HepG2 (cell line): Measurements from ENCODE around the gene HAT1. TPM values are rescaled to one million over a fixed set of nuclear protein-coding genes. Genes with fewer than 3 reads are reported as not detected.

Experiments used
- HCFC1 ChIP-seq: fragments of 150-350 bp; IDR thresholded peaks from 2 replicates; pipeline ENCODE4 v1.6.1; 2014; ENCODE audit warnings: low read depth, low read length
- MTF2 ChIP-seq: sonication (generic); formaldehyde crosslinking; IDR thresholded peaks from 2 replicates; pipeline ENCODE4 v1.5.0; 2020; ENCODE audit warnings: missing genetic modification reagents, borderline replicate concordance
- NR2C2 ChIP-seq: sonication (generic); formaldehyde crosslinking; IDR thresholded peaks from 2 replicates; pipeline ENCODE4 v1.4.0; 2020; ENCODE audit warnings: missing genetic modification reagents, mild to moderate bottlenecking, moderate library complexity, borderline replicate concordance
- PHF20 ChIP-seq: sonication (generic); formaldehyde crosslinking; IDR thresholded peaks from 2 replicates; pipeline ENCODE4 v1.5.0; 2020; ENCODE audit warnings: mild to moderate bottlenecking, missing genetic modification reagents
- RBFOX2 ChIP-seq: fragments of 200-400 bp; formaldehyde crosslinking; IDR thresholded peaks from 2 replicates; pipeline ENCODE4 v1.6.1; 2017; ENCODE audit warnings: low read depth, mild to moderate bottlenecking, low read length
- RXRA ChIP-seq: sonication (generic); formaldehyde crosslinking; IDR thresholded peaks from 2 replicates; pipeline ENCODE4 v1.5.1; 2020; ENCODE audit warnings: missing genetic modification reagents
- SKI ChIP-seq: fragments of 450-650 bp; IDR thresholded peaks from one replicate; pipeline ENCODE4 v1.6.1; 2018; ENCODE audit warnings: mild to moderate bottlenecking; ENCODE audit not compliant: partially characterized antibody
- SOX5 ChIP-seq: IDR thresholded peaks from 2 replicates; pipeline ENCODE4 v1.6.1; 2016; ENCODE audit warnings: borderline replicate concordance
- TCF7 ChIP-seq: sonication (generic); IDR thresholded peaks from 2 replicates; pipeline ENCODE4 v1.6.1; 2016; ENCODE audit warnings: antibody characterized with exemption, low read depth
- ZNF160 ChIP-seq: sonication (generic); formaldehyde crosslinking; IDR thresholded peaks from 2 replicates; pipeline ENCODE4 v1.8.0; 2022; ENCODE audit warnings: mild to moderate bottlenecking, inconsistent platforms, missing genetic modification reagents
- ZNF326 ChIP-seq: sonication (generic); formaldehyde crosslinking; IDR thresholded peaks from 2 replicates; pipeline ENCODE4 v1.4.0; 2020; ENCODE audit warnings: missing genetic modification reagents, borderline replicate concordance
- ZNF331 ChIP-seq: sonication (generic); formaldehyde crosslinking; IDR thresholded peaks from 2 replicates; pipeline ENCODE4 v1.4.0; 2020; ENCODE audit warnings: missing genetic modification reagents
- ZNF773 ChIP-seq: sonication (generic); formaldehyde crosslinking; IDR thresholded peaks from 2 replicates; pipeline ENCODE4 v1.4.0; 2020; ENCODE audit warnings: missing genetic modification reagents, borderline replicate concordance
- ZNF841 ChIP-seq: sonication (generic); formaldehyde crosslinking; IDR thresholded peaks from 2 replicates; pipeline ENCODE4 v1.8.1; 2023; ENCODE audit warnings: missing genetic modification reagents, borderline replicate concordance
- polyA plus RNA-seq, 8 experiments: library from polyadenylated mRNA; depleted of rRNA in 3 of 8; stranded (reverse) in 7 of 8; unstranded in 1 of 8; fragments of >200 nt; fragmentation: Illumina TruSeq in 4 of 8; extraction: Trizol in 4 of 8; gene quantifications; 2 replicates each; pipeline versions ENCODE4 v1.2.1 to v1.2.3, GENCODE V29; 2011 to 2016; ENCODE audit warnings: low read depth in 4 of 8, missing spikeins in 1 of 8, mixed read lengths in 1 of 8; ENCODE audit not compliant: insufficient read depth in 1 of 8
- total RNA-seq, 5 experiments: library from RNA; depleted of rRNA; stranded (reverse); fragments of >200 nt; fragmentation: Illumina TruSeq; extraction: Trizol; gene quantifications; 2 replicates each; pipeline ENCODE4 v1.2.3, GENCODE V29; 2016; ENCODE audit warnings: low read depth in 1 of 5
- TF ChIP-seq, protein P1 (sequence below): sonication (generic); formaldehyde crosslinking; IDR thresholded peaks from 2 replicates; pipeline ENCODE4 v1.4.0; 2020; ENCODE audit warnings: missing genetic modification reagents
- TF ChIP-seq, protein P2 (sequence below): sonication (generic); formaldehyde crosslinking; IDR thresholded peaks from one replicate; pipeline ENCODE4 v1.5.1; 2020; ENCODE audit warnings: mild to moderate bottlenecking, missing genetic modification reagents; ENCODE audit errors: not compliant biosample characterization
- TF ChIP-seq, protein P3 (sequence below): sonication (generic); formaldehyde crosslinking; IDR thresholded peaks from 2 replicates; pipeline ENCODE4 v1.4.0; 2020; ENCODE audit warnings: missing genetic modification reagents

Gene HAT1
- total and polyA plus RNA-seq, 2 of the 13 experiments (the other 11 are each of a cell fraction or from before 2014, with no cell fraction given), result 45.4 to 119 TPM

DNA sequence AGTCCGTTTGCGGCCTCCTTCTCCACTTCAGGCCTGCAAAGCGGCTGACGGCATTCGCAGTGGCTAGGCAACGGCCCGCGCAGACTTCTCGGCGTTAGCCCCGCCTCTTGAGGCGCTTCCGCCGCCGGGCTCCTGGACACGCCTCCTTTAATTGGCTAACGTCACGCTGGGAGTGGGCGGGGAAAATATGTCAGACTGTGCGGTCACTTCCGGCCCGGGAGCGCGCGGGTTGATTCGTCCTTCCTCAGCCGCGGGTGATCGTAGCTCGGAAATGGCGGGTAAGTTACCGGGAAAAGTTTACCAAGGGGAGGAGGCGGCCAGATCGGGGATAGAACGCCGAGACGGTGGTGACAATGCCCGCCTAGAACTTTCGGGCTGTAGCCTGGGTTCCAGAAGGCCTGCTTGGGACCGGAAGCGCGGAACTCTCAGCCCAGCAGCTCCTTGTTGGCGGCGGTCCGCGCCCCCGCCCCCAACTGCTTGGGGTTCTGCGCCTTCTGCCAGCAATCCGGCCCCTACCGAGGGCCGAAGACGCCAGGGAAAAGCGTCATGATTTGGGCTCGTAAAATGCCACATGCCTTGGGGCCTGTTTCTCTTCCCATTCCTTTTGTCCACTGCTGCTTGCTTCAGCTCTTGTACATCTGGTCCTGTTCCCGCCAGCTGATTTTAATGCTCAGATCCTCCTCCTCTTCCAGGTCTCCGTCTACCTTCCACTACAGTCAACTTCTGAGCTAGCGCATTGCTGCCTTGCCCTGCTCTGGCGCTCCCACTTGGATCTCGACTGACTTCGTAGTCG, at the start of gene HAT1 (continued):
- TF ChIP-seq ZNF326 (CRISPR knock-in tag) (no peak), SKI (no peak), TCF7 (no peak), ZNF841 (no peak), MTF2 (CRISPR knock-in tag) (no peak), PHF20 (CRISPR knock-in tag) (peak; percentile 88), SOX5 (CRISPR knock-in tag) (0 out of 2 replicates have a peak, but pooled peaks have one; percentile 1), RXRA (CRISPR knock-in tag) (peak; percentile 60), ZNF331 (CRISPR knock-in tag) (no peak; the same call in 1 of the 2 replicates), ZNF773 (peak; percentile 69; the same call in 1 of the 2 replicates), ZNF160 (CRISPR knock-in tag) (no peak), RBFOX2 (peak; percentile 76), HCFC1 (peak; percentile 18; the same call in 1 of the 2 replicates), NR2C2 (peak; percentile 76)
- TF ChIP-seq, protein P1, sequence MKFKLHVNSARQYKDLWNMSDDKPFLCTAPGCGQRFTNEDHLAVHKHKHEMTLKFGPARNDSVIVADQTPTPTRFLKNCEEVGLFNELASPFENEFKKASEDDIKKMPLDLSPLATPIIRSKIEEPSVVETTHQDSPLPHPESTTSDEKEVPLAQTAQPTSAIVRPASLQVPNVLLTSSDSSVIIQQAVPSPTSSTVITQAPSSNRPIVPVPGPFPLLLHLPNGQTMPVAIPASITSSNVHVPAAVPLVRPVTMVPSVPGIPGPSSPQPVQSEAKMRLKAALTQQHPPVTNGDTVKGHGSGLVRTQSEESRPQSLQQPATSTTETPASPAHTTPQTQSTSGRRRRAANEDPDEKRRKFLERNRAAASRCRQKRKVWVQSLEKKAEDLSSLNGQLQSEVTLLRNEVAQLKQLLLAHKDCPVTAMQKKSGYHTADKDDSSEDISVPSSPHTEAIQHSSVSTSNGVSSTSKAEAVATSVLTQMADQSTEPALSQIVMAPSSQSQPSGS (CRISPR knock-in tag), result peak; percentile 74; the same call in 1 of the 2 replicates
- TF ChIP-seq, protein P2, sequence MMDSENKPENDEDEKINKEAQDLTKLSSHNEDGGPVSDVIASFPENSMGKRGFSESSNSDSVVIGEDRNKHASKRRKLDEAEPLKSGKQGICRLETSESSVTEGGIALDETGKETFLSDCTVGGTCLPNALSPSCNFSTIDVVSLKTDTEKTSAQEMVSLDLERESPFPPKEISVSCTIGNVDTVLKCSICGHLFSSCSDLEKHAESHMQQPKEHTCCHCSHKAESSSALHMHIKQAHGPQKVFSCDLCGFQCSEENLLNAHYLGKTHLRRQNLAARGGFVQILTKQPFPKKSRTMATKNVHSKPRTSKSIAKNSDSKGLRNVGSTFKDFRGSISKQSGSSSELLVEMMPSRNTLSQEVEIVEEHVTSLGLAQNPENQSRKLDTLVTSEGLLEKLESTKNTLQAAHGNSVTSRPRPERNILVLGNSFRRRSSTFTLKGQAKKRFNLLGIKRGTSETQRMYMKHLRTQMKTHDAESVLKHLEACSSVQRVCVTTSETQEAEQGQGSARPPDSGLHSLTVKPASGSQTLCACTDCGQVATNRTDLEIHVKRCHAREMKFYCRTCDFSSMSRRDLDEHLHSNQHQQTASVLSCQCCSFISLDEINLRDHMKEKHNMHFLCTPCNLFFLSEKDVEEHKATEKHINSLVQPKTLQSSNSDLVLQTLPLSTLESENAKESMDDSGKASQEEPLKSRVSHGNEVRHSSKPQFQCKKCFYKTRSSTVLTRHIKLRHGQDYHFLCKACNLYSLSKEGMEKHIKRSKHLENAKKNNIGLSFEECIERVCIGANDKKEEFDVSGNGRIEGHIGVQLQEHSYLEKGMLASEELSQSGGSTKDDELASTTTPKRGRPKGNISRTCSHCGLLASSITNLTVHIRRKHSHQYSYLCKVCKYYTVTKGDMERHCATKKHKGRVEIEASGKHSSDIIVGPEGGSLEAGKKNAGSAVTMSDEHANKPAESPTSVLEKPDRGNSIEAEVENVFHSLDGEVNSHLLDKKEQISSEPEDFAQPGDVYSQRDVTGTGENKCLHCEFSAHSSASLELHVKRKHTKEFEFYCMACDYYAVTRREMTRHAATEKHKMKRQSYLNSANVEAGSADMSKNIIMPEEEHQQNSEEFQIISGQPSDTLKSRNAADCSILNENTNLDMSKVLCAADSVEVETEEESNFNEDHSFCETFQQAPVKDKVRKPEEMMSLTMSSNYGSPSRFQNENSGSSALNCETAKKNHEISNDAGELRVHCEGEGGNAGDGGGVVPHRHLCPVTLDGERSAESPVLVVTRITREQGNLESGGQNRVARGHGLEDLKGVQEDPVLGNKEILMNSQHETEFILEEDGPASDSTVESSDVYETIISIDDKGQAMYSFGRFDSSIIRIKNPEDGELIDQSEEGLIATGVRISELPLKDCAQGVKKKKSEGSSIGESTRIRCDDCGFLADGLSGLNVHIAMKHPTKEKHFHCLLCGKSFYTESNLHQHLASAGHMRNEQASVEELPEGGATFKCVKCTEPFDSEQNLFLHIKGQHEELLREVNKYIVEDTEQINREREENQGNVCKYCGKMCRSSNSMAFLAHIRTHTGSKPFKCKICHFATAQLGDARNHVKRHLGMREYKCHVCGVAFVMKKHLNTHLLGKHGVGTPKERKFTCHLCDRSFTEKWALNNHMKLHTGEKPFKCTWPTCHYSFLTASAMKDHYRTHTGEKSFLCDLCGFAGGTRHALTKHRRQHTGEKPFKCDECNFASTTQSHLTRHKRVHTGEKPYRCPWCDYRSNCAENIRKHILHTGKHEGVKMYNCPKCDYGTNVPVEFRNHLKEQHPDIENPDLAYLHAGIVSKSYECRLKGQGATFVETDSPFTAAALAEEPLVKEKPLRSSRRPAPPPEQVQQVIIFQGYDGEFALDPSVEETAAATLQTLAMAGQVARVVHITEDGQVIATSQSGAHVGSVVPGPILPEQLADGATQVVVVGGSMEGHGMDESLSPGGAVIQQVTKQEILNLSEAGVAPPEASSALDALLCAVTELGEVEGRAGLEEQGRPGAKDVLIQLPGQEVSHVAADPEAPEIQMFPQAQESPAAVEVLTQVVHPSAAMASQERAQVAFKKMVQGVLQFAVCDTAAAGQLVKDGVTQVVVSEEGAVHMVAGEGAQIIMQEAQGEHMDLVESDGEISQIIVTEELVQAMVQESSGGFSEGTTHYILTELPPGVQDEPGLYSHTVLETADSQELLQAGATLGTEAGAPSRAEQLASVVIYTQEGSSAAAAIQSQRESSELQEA (CRISPR knock-in tag), result peak; percentile 92
- TF ChIP-seq, protein P3, sequence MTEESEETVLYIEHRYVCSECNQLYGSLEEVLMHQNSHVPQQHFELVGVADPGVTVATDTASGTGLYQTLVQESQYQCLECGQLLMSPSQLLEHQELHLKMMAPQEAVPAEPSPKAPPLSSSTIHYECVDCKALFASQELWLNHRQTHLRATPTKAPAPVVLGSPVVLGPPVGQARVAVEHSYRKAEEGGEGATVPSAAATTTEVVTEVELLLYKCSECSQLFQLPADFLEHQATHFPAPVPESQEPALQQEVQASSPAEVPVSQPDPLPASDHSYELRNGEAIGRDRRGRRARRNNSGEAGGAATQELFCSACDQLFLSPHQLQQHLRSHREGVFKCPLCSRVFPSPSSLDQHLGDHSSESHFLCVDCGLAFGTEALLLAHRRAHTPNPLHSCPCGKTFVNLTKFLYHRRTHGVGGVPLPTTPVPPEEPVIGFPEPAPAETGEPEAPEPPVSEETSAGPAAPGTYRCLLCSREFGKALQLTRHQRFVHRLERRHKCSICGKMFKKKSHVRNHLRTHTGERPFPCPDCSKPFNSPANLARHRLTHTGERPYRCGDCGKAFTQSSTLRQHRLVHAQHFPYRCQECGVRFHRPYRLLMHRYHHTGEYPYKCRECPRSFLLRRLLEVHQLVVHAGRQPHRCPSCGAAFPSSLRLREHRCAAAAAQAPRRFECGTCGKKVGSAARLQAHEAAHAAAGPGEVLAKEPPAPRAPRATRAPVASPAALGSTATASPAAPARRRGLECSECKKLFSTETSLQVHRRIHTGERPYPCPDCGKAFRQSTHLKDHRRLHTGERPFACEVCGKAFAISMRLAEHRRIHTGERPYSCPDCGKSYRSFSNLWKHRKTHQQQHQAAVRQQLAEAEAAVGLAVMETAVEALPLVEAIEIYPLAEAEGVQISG (CRISPR knock-in tag), result peak; percentile 64
